Epithelial cell of esophagus (primary cell): Measurements from ENCODE around the gene PLA2G15.

Experiments
- DNase-seq: peaks from one replicate; pipeline ENCODE4 v3.0.0; 2010; ENCODE audit warnings: low read depth
- H3K4me3 ChIP-seq: 2 replicates; pipeline ENCODE4 v1.5.1; 2011; ENCODE audit warnings: mild to moderate bottlenecking, low read length, control low read depth
- CTCF ChIP-seq: IDR thresholded peaks from 2 replicates; pipeline ENCODE4 v1.5.1; 2011; ENCODE audit warnings: low read depth, mild to moderate bottlenecking, low read length, control low read depth, inconsistent platforms; ENCODE audit not compliant: insufficient read depth; ENCODE audit errors: missing control alignments

The PLA2G15 gene

GRCh38 chr16:68276223-68276622, 31.1 kb downstream of the PLA2G15 start:
- no peak for TF ChIP-seq CTCF
- H3K4me3 ChIP-seq: no peak overlapping the region
- DNase-seq: no peak

GRCh38 chr16:68279726-68280558, 34.8 kb downstream of the PLA2G15 start:
- H3K4me3 ChIP-seq: no peak overlapping the region
- DNase-seq: no peak

GRCh38 chr16:68281368-68282063, 36.3 kb downstream of the PLA2G15 start:
- TF ChIP-seq CTCF: no peak
- no peak overlapping the region for H3K4me3 ChIP-seq
- no peak for DNase-seq

More at GRCh38 chr16:68279726-68280558, 34.8 kb downstream of the PLA2G15 start:
- TF ChIP-seq CTCF: no peak

- TF ChIP-seq CTCF: no peak
- DNase-seq: no peak
- H3K4me3 ChIP-seq: no peak overlapping the region
Measured at GRCh38 chr16:68282064-68282452, 36.9 kb downstream of the PLA2G15 start.

GRCh38 chr16:68283346-68283745, 38.2 kb downstream of the PLA2G15 start:
- H3K4me3 ChIP-seq: no peak overlapping the region
- DNase-seq: no peak
- TF ChIP-seq CTCF: no peak

- no peak for TF ChIP-seq CTCF
Measured at GRCh38 chr16:68283801-68284598, 38.8 kb downstream of the PLA2G15 start.

More at GRCh38 chr16:68283801-68284598, 38.8 kb downstream of the PLA2G15 start:
- no peak for DNase-seq
- no peak overlapping the region for H3K4me3 ChIP-seq
